ENCODE results near the gene FGD1.
"Not testable (repeated sequence)": the region's sequence is repeated elsewhere in the genome, so short reads cannot be mapped to it uniquely, and the experiment has no call there.

FGD1 gene

DNA sequence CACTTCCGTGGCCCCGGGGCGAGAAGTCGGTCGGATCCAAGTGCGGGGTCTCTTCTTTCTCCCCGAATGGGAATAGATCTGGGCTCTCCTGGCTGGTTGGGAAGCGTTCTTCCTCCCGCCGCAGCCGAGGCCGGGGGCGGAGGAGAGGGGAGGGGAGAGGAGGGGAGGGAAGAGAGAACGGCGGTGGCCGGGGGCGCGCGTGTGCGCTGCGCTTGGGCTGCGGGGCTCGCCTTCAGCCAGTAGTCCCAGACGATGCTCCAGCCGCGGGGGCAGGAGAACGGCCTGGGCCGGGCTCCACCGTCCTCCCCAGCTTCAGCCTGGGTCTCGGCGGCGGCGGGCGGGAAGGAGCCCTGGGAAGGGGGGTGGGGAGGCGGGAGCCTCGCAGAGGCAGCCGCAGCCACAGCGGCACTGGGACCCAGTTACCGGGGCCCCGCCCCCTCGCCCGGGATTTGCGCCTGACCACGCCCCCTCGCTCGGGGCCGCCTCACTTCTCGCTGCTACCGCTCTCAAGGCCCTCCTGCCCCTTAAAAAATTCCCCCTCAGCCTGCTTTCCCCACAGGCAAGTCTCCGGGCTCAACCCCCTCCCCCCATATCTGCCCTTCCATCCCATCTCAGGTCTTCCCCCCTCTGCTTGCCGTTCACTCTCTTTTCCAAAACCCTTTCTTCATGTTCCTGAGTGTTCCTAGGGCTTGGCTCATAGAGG is at the start of gene FGD1:
Gene FGD1, minus strand, starts transcription at position 421 of the 703 bp plus-strand sequence. CDS start 802 bp downstream, outside the sequence.
- peak; percentile 67 for DNase-seq

- DNase-seq, result not testable (repeated sequence)
Observed at GRCh38 chrX:54542239-54542638, 46.2 kb upstream of the FGD1 start.

GRCh38 chrX:54540289-54540688 is 44.3 kb upstream of the FGD1 start:
- DNase-seq, result no peak

GRCh38 chrX:54534271-54534670 is 38.2 kb upstream of the FGD1 start:
- DNase-seq, result no peak

- peak; percentile 5 for DNase-seq
Observed at GRCh38 chrX:54530357-54530900, 34.4 kb upstream of the FGD1 start.

GRCh38 chrX:54529552-54530356 is 33.7 kb upstream of the FGD1 start, which contains the start of gene GNL3L:
GNL3L (plus strand) TSS chrX:54530219; CDS start chrX:54532567, 2,348 bp downstream.
- DNase-seq, result peak; percentile 85

GRCh38 chrX:54529151-54529550 is 33.1 kb upstream of the FGD1 start:
- no peak for DNase-seq

DNA sequence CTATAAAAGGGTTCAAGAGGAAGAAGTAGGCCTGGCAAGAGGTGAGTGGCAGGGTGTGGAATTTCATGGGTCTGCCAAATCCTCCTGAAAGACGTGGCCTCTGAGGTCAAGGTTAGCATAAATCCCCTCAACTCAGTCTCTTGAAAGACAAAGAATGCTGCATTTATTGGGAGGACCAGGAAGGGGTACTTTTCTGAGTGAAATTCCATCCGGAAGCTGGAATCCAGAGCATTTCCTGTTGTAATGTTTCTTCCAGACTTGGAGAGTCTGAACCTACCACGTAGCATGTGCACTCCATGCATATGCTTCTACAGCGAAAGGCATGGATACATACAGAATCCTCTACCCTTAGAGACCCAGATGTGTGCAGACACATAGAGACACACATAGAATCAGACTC is 13.4 kb upstream of the FGD1 start:
- no peak for DNase-seq

DNA sequence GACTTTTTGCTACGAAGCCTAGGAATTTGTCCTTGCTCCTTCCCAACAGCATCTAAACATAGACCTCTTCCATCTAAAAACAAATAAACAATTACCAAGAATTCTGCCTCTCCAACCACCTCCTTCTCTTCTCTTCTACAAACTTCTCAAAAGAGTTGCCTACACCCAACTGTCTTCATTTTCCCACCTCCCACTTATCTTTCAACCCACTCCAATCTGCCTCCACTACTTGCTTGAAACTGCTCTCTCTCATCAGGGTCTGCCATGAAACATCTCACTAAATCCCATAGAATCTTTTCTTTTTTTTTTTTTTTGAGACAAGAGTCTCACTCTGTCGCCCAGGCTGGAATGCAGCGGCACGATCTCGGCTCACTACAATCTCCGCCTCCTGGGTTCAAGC is 902 bp upstream of the FGD1 start:
- DNase-seq, result no peak

DNA sequence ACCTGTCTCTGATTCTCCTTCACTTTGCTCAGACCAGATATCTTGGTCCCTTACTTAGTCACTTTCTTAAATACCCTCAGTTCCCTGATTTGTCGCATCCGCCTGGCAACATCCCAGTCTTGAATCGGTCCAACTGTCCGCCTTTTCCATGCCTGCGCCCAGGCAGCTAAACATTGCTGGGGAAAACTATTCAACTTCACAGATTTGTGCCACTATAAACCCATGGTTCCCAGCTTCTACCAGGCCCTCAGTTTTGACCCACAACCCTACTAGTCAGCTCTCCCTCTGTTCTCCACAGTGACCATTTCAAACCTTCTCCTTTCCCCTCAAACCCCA is 451 bp upstream of the FGD1 start:
- DNase-seq, result no peak

DNA sequence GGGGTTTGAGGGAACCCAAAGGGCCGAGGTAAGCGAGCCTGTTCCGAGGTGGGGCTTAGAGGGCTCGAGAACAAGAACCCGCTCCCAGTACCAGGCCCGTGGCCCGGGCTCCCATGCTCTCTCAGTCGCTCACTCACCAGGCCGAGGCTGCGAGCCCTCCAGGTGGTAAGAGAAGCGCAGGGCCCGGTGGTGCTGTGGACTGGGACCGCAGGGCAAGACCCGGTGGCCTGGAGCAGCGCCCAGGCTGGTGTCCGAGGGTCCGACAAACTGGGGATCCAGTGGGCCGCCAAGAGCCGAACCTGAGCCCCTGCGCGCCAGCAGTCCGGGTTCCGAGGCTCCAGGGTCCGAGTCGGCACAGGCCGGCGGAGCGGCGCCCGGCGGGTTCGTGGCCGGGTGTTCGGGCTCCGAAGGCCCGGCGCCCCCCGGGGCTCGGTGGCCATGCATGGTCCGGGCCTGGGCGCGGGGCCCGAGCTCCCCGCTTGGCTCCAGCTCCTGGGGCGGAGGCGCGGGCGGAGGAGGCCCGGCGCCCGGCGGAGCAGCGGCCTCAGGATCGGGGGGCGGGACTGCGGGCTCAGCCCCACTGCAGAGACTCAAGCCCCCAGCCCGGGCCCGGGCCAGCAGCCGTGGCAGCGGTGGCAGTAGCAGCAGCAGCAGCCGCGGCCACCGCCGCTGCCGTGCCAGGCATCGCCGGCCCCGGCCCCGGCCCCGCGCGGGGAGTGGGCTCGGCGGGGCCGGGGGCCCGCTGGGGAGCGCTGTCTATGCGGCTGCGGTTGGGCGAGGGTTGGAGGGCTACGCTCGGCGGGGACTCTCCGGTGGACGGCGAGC is 833 bp downstream of the FGD1 start:
- peak; percentile 4 for DNase-seq

DNA sequence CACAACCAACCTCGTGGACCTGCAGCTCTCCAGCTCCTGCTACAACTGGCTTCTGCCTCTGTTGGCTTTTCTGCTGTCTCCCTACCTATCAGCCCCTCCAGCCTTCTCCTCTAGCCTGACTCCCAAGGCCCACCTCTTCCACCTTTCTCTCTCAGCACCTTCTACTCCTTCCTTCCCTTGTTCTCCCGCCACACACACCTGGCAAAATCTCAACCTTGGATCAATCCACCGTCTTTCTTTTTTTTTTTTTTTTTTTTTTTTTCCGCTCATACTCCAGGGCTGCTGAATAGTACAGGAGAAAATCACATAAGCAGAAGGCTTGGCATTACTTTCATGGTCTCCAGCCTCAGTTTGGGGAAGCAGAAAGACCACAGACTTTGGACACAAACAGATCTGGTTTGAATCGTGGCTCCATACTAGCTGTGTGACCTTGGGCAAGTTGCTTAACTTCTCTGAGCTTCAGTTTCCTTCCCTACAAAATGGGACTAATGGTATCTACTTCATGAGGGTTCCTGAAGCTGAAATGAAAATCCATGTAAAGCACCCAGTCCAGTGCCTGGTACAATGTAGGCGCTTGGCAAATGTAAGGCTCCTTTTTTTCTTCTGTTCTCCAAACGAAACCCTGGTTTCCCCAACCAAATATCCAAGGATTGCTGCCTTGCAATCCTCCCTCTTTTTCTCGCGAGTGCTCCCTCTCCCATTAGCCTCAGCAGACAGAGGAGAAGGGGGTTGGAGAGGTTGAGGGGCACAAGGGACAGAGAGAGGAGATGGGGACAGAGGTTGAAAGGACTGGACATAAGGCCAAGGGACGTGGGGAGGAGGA is 1.7 kb downstream of the FGD1 start:
- DNase-seq, result no peak

- DNase-seq, result no peak
Observed at GRCh38 chrX:54492340-54492739, 3.7 kb downstream of the FGD1 start.

DNA sequence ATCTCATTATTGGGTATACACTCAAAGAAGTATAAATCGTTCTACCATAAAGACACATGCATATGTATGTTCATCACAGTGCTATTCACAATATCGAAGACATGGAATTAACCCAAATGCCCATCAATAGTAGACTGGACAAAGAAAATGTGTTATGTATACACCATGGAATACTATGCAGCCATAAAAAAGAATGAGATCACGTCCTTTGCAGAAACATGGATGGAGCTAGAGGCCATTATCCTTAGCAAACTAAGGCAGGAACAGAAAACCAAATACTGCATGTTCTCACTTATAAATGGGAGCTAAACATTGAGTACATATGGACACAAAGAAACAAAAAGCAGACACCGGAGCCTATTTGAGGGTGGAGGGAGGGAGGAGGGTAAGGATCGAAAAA is 6.2 kb downstream of the FGD1 start:
- not testable (repeated sequence) for DNase-seq

DNA sequence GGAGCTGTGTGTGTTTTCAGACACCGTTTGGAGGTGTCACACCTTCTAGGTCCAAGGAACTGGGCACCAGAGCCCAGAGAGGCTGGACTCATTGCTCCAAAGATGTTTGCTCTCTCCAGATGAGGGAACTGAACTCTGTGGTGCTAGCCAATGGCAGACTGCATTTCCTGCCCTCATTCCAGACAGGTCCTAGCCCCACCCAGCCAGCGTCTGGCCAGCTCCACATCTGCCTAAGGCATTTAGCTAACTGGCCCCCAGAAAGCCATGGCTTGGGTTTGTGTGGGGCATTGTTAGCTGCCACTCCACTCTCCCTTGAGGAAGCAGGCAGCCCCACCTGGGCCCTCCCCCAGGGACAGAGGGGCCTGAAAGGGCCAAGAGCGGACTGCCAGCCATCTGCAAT is 11.4 kb downstream of the FGD1 start:
- no peak for DNase-seq

GRCh38 chrX:54483946-54484345 is 12.1 kb downstream of the FGD1 start:
- DNase-seq, result no peak

DNA sequence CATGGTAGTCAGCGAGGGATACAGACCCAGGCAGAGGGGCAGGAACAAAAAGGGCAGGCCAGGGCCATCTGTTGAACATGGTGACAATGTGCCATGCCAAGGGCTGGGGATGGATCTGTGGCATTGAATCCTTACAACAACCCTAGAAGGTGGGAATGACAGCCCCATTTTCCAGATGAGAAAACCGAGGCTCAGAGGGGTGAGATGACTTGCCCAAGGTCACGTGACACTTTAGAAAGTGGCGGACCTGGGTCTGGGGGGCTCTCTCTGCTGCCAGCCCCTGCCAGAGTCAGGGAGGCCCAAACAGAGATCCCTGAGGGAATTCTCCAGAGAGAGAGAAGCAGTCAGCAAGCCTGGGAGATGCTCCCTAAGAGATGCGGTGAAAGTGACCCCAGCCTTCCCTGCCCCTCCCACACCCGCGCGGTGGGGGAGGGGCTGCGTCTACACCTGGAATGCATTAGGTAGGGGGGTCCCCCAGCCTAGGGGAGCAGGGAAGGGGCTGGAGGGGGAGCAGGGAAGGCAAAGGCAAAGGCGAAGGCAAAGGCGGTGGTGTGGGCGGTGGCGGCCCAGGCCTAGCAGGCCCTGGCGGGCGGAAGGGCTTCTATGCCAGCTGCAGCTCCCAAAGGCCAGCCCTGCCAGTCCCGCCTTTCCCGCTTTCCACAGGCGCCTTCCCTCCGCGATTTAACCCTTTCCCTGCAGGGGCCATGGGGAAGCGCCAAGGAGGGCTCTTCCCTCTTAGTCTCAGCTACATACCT is 13.0 kb downstream of the FGD1 start:
- DNase-seq, result no peak

- no peak for DNase-seq
Observed at GRCh38 chrX:54479136-54480111, 16.6 kb downstream of the FGD1 start.

DNA sequence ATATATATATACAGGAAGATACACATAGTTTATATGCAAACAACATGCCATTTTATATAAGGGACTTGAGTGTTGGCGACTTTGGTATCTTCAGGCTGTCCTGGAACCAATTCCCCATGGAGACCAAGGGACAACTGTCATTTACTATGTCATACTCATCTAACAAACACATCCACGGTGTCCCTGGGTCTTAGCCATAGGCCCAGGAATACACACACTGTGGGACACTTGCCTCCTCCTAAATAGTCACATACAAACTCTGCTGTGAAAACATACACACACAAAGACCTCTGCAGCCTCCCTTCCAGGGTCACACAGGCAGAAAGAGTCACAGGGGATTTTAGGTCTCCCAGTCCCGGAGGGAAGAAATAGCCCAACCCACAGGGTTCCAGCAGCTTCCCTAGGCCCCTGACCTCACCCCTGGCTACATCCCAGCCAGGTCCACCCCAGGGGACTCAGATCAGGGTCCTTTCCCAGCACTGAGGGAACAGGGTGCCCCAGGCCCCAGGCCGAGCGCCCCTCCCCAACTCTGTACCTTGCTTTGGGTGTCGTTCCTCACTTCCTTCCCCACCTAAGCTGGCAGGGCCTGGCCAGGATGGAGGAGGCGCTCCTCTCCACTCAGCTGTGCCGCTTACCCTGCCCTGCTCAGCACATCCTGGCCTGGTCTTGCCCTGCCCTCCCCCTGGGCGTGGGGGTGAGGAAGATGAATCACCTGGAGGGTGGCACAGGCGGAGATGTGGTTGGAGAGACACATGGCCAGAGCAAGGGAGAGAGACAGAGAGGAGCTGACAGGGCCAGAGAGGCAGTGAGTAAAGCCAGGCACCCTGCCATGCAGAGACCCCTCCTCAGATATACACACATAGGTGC is 21.8 kb downstream of the FGD1 start:
- DNase-seq, result no peak

All from stimulated activated CD4-positive, alpha-beta T cell treated with anti-CD3 and anti-CD28 coated beads, Interleukin-15, amount 100 ng/mL, for 24 hours (primary cell).